HEK293T (cell line): ENCODE data around the gene GAL3ST2.

Experiments used
- ARNT ChIP-seq: fragments of 450-650 bp; IDR thresholded peaks from 2 replicates; pipeline ENCODE4 v1.6.1; 2017; ENCODE audit warnings: mild to moderate bottlenecking
- BHLHE40 ChIP-seq: fragments of 450-650 bp; IDR thresholded peaks from 2 replicates; pipeline ENCODE4 v1.6.1; 2016; ENCODE audit warnings: mild to moderate bottlenecking, moderate library complexity, borderline replicate concordance
- ELF4 ChIP-seq: fragments of 450-650 bp; IDR thresholded peaks from 2 replicates; pipeline ENCODE4 v1.6.1; 2017; ENCODE audit warnings: antibody characterized with exemption
- FOXK2 ChIP-seq: fragments of 450-650 bp; IDR thresholded peaks from 2 replicates; pipeline ENCODE4 v1.6.1; 2016; ENCODE audit warnings: mild to moderate bottlenecking
- FOXM1 ChIP-seq: fragments of 450-650 bp; IDR thresholded peaks from 2 replicates; pipeline ENCODE4 v1.6.1; 2017; ENCODE audit warnings: mild to moderate bottlenecking, borderline replicate concordance
- L3MBTL2 ChIP-seq: fragments of 450-650 bp; conservative IDR thresholded peaks from 2 replicates; pipeline ENCODE4 v1.6.1; 2016; ENCODE audit warnings: mild to moderate bottlenecking
- LEF1 ChIP-seq: fragments of 450-650 bp; IDR thresholded peaks from 2 replicates; pipeline ENCODE4 v1.6.1; 2017; ENCODE audit warnings: mild to moderate bottlenecking, borderline replicate concordance
- NFRKB ChIP-seq: fragments of 450-650 bp; IDR thresholded peaks from 2 replicates; pipeline ENCODE4 v1.6.1; 2016; ENCODE audit warnings: mild to moderate bottlenecking, moderate library complexity
- TARDBP ChIP-seq: fragments of 450-650 bp; IDR thresholded peaks from 2 replicates; pipeline ENCODE4 v1.6.1; 2016
- ZNF384 ChIP-seq: fragments of 450-650 bp; IDR thresholded peaks from 2 replicates; pipeline ENCODE4 v1.6.1; 2016

DNA sequence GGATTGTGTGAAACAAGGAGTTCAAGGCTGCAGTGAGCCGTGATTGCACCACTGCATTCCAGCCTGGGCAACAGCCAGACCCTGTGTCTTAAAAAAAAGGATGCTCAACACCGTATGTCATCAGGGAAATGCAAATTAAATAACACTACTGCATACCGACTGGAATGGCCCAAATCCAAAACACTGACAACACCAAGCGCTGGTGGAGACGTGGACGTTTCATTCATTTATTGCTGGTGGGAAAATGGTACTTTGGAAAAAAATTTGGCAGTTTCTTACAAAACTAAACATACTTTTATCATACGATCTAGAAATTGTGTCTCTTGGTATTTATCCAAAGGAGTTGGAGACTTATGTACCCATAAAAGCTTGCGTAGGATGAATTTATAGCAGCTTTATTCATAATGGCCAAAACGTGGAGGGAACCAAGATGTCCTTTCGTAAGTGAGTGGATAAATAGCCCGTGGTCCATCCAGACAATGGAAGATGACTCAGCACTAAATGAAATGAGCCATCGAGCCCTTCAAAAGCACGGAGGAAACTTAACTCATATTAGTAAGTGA, 56.6 kb downstream of the GAL3ST2 start:
- TF ChIP-seq NFRKB (no peak), TARDBP (no peak), ELF4 (no peak), ARNT (no peak), BHLHE40 (no peak), L3MBTL2 (no peak), ZNF384 (no peak), FOXM1 (no peak), LEF1 (no peak), FOXK2 (no peak)
